Fibroblast of lung (primary cell): ENCODE data around the gene MAGI2.

ENCODE experiments used
- CTCF ChIP-seq, 2 donors: IDR thresholded peaks in 1 of 2; conservative IDR thresholded peaks in 1 of 2; 1 replicate in 1 of 2; 2 replicates in 1 of 2; pipeline ENCODE4 v1.5.1; 2011 to 2012; ENCODE audit warnings: low read length in 2 of 2, control low read depth in 1 of 2, inconsistent platforms in 1 of 2, low read depth in 1 of 2, mild to moderate bottlenecking in 1 of 2
- EZH2 ChIP-seq: IDR thresholded peaks from 2 replicates; pipeline ENCODE4 v1.5.1; 2012; ENCODE audit warnings: low read length, control low read depth, mild to moderate bottlenecking; ENCODE audit errors: missing control alignments

DNA sequence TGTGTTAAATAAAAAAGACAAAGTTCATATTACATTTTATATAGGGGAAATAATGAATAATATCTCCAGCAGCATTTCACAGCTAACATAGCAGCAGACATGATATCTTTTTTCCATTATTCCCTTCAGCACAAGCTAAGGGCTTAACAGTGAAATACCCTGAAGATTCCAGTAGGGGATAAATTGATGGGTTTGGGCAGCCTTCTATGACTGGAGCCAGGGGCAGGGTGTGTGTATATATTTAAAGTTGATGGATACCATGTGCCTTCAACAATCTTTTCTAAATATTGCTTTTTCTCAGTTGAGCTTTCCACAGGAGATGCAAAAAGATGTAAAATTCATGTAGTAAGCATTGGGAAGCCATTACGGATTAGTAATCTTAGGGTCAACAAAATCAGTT lies 151.2 kb downstream of the MAGI2 start:
- TF ChIP-seq CTCF (conservative IDR thresholded peaks at IDR 0.05 in 1 of 2, IDR thresholded peaks at IDR 0.05 in 1 of 2; ENCODE audit: low read depth in 1 of 2, low read length in 2 of 2) (no peak), EZH2 (no peak)
